ENCODE results near the gene LRRC2. TPM values are rescaled to one million over a fixed set of nuclear protein-coding genes. Genes with fewer than 3 reads are reported as not detected.

Gene LRRC2
- total RNA-seq, 2 donors from 2014 or later: 1.5 TPM

GRCh38 chr3:46477145-46477544 is 89.0 kb downstream of the LRRC2 start:
- intact Hi-C loops (cut with DNase I, micrococcal nuclease): no loop called here
- no peak for ATAC-seq
- DNase-seq: no peak

GRCh38 chr3:46472736-46473135 is 93.4 kb downstream of the LRRC2 start:
- intact Hi-C loops (cut with DNase I, micrococcal nuclease): no loop called here
- ATAC-seq: no peak
- no peak for DNase-seq

GRCh38 chr3:46471371-46471914 is 94.7 kb downstream of the LRRC2 start:
- intact Hi-C loops (cut with DNase I, micrococcal nuclease): no loop called here
- ATAC-seq (no peak), DNase-seq (no peak)

GRCh38 chr3:46470831-46471230 is 95.3 kb downstream of the LRRC2 start:
- intact Hi-C loops (cut with DNase I, micrococcal nuclease): no loop called here
- DNase-seq (no peak), ATAC-seq (no peak)

GRCh38 chr3:46469680-46470357 is 96.3 kb downstream of the LRRC2 start:
- intact Hi-C loops (cut with DNase I, micrococcal nuclease): no loop called here
- DNase-seq: no peak
- ATAC-seq: no peak

GRCh38 chr3:46468753-46469600 is 97.1 kb downstream of the LRRC2 start:
- no peak for ATAC-seq
- intact Hi-C loops (cut with DNase I, micrococcal nuclease): no loop called here
- no peak for DNase-seq

GRCh38 chr3:46467562-46467961 is 98.5 kb downstream of the LRRC2 start:
- DNase-seq (no peak), ATAC-seq (no peak)
- intact Hi-C loops (cut with DNase I, micrococcal nuclease): no loop called here

- DNase-seq: no peak
- intact Hi-C loops (cut with DNase I, micrococcal nuclease): no loop called here
- ATAC-seq: no peak
These were observed 99.2 kb downstream of the LRRC2 start for GRCh38 chr3:46466871-46467403.

GRCh38 chr3:46466273-46466672 is 99.8 kb downstream of the LRRC2 start:
- DNase-seq (no peak), ATAC-seq (no peak)
- intact Hi-C loops (cut with DNase I, micrococcal nuclease): no loop called here

Other genes starting within 250 kb of the LRRC2 start
- 1 to 10 TPM in 1 of 2 donors, under 1 TPM in 1; 0.37 to 3.7 TPM for gene CCR2, start 212.2 kb downstream of the LRRC2 start, total RNA-seq
- gene CCR5, start 195.4 kb downstream of the LRRC2 start, total RNA-seq: 1 to 10 TPM in 1 of 2 donors, under 1 TPM in 1; 0.55 to 1.8 TPM
- gene CCRL2, start 159.0 kb downstream of the LRRC2 start, total RNA-seq: 10 to 100 TPM; 18.3 to 19.4 TPM
- gene LTF, start 101.4 kb downstream of the LRRC2 start, total RNA-seq: 1 to 10 TPM in 1 of 2 donors, under 1 TPM in 1; 0.53 to 1.0 TPM
- not detected for gene RTP3, start 68.3 kb downstream of the LRRC2 start, total RNA-seq
- gene FAM240A, start 46.2 kb upstream of the LRRC2 start, total RNA-seq: not detected
- 10 to 100 TPM; 39.2 to 58.9 TPM for gene ALS2CL, start 127.4 kb upstream of the LRRC2 start, total RNA-seq
- under 1 TPM in 1 of 2 donors, not detected in 1; 0.17 TPM for gene TMIE, start 135.1 kb upstream of the LRRC2 start, total RNA-seq
- gene PRSS50, start 151.6 kb upstream of the LRRC2 start, total RNA-seq: not detected

Measured in left colon (tissue), 2 donors.